PFSK-1 (cell line): ENCODE data around the gene TCP11L2.

Source experiments
- FOXP2 ChIP-seq: optimal IDR thresholded peaks from 2 replicates; pipeline ENCODE3; 2011; ENCODE audit warnings: borderline replicate concordance, control low read depth, inconsistent platforms; ENCODE audit not compliant: insufficient read depth; ENCODE audit errors: extremely low read length, extremely low read depth
- POLR2AphosphoS5 ChIP-seq: IDR thresholded peaks from 2 replicates; pipeline ENCODE4 v1.6.1; 2012; ENCODE audit warnings: low read depth, mild to moderate bottlenecking, control low read depth, low read length, moderate library complexity
- REST ChIP-seq, 2 experiments: IDR thresholded peaks; 2 replicates each; pipeline versions ENCODE4 v1.6.1 to v1.8.0; 2011 to 2012; ENCODE audit warnings: low read depth in 2 of 2, low read length in 2 of 2, control low read depth in 1 of 2, inconsistent platforms in 1 of 2, mild to moderate bottlenecking in 1 of 2, moderate library complexity in 1 of 2; ENCODE audit not compliant: insufficient read depth in 1 of 2
- SIN3A ChIP-seq: IDR thresholded peaks from 2 replicates; pipeline ENCODE4 v1.6.1; 2012; ENCODE audit warnings: mild to moderate bottlenecking, low read length, moderate library complexity, borderline replicate concordance; ENCODE audit not compliant: insufficient read depth
- TAF1 ChIP-seq: IDR thresholded peaks from 2 replicates; pipeline ENCODE4 v1.6.1; 2012; ENCODE audit warnings: low read length, control low read depth, borderline replicate concordance; ENCODE audit not compliant: insufficient read depth

The TCP11L2 gene

DNA sequence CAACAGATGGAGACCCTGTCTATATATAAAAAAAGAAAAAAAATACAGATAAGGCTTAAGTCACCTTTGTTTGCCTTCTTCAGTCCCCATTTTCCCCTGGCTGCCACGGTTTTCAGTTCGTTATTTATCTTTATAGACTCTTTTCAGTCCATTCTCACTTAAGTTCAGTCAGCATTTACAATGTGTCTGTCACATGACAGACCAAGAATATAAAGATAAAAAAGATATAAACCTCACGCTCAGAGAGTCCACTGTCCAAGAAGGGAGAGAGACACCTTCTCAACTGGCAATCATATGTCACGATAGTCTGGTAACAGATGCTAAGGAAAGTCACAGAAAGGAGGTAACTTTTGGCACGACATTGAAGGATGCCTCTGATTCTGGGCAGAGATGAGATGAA lies 41.6 kb downstream of the TCP11L2 start:
- TF ChIP-seq REST (IDR thresholded peaks at IDR 0.05; ENCODE audit: insufficient read depth in 1 of 2, low read depth in 2 of 2, low read length in 2 of 2) (no peak), FOXP2 (no peak), POLR2AphosphoS5 (no peak), TAF1 (no peak), SIN3A (no peak)

DNA sequence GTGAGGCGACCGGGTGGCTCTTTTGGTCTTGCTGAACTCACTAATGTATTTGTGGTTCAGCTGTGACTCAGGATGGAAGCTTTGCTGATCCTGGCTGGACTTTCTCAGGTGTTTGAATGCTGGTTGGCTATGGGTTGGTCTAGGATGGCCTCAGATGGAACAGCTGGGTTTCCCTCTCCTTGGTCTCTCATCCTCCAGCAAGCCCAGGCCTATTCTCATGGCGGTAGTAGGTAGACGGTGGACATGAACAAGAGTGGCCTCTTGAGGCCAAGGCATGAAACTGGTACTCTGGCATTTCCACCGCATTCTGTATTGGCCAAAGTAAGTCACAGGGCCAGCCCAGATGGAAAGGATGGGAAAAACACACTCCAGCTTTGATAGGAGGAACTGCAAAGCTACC lies 43.2 kb downstream of the TCP11L2 start:
- TF ChIP-seq FOXP2: no peak

GRCh38 chr12:106348411-106348810 lies 45.9 kb downstream of the TCP11L2 start:
- TF ChIP-seq TAF1: no peak
- no peak for TF ChIP-seq REST (IDR thresholded peaks at IDR 0.05; ENCODE audit: insufficient read depth in 1 of 2, low read depth in 2 of 2, low read length in 2 of 2)
- TF ChIP-seq SIN3A: no peak
- TF ChIP-seq FOXP2: no peak
- TF ChIP-seq POLR2AphosphoS5: no peak

GRCh38 chr12:106353175-106353574 lies 50.6 kb downstream of the TCP11L2 start:
- no peak for TF ChIP-seq TAF1
- TF ChIP-seq SIN3A: no peak
- TF ChIP-seq REST (IDR thresholded peaks at IDR 0.05; ENCODE audit: insufficient read depth in 1 of 2, low read depth in 2 of 2, low read length in 2 of 2): no peak
- no peak for TF ChIP-seq FOXP2
- no peak for TF ChIP-seq POLR2AphosphoS5

DNA sequence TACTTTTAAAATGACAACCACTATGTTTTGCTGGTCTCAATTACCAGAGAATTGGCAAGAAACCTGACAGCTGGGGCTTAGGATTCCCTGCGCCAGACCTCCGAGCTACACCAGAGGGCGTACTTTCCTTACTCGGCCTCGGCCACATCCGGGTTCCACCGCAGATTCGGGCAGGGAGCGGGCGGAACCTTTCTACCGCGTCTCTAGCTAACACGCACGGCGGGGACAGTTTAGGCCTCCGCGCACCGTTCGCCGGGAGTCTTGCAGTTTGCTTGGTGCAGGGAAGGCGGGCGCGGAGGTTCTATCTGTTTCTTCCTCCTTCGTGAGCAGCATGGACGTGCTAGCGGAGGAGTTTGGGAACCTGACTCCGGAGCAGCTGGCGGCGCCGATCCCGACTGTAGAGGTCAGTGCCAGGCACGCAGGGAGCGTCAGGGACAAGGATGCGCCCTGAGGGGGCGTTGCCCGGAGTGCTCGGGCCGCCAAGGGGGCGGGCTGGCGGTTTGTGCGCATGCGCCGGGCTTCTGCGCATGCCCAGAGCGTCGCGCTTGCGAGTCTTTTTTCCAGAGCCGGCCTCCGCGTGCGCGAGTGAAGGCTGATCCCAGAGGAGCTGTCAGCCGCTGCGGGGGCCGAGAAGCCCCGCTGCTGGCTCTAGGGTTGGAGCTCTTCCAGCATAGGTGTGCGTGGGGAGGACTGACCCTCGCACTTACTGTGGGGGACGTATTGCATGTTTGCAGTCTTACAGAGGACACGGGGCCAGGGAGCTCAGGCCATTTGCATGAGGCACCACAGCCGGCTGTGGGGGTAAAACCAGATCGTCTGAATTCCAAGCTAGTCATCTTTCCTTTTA lies 55.2 kb downstream of the TCP11L2 start, which contains the start of gene POLR3B:
Gene POLR3B, plus strand, starts transcription at position 200 of the 847 bp plus-strand sequence. Its CDS starts 132 bp downstream, at position 332.
- peak; percentile 83 for TF ChIP-seq TAF1
- peak; percentile 17 for TF ChIP-seq SIN3A
- peak; percentile 93 for TF ChIP-seq POLR2AphosphoS5
- TF ChIP-seq FOXP2: peak; percentile 78
- peak in 1 of 2 experiments; percentile 36; a peak in 1 of 4 replicates for TF ChIP-seq REST (IDR thresholded peaks at IDR 0.05; ENCODE audit: insufficient read depth in 1 of 2, low read depth in 2 of 2, low read length in 2 of 2)
